Endothelial cell of umbilical vein (primary cell): ENCODE data around the gene SORL1.

Source experiments
- CTCF ChIP-seq, 2 donors: IDR thresholded peaks; 1 replicate in 1 of 2; 2 replicates in 1 of 2; pipeline ENCODE4 v1.5.1; 2011; ENCODE audit warnings: low read length in 2 of 2, mild to moderate bottlenecking in 2 of 2, moderate library complexity in 2 of 2, control low read depth in 1 of 2, inconsistent platforms in 1 of 2, low read depth in 1 of 2; ENCODE audit not compliant: insufficient read depth in 1 of 2; ENCODE audit errors: extremely low read depth in 1 of 2
- POLR2AphosphoS5 ChIP-seq: IDR thresholded peaks from 2 replicates; pipeline ENCODE4 v1.6.1; 2012; ENCODE audit warnings: low read depth, mild to moderate bottlenecking, control low read depth, low read length, moderate library complexity; ENCODE audit not compliant: insufficient read depth

GRCh38 chr11:121634889-121635288 is 182.8 kb downstream of the SORL1 start:
- TF ChIP-seq CTCF (IDR thresholded peaks at IDR 0.05; ENCODE audit: extremely low read depth in 1 of 2, insufficient read depth in 1 of 2, low read depth in 1 of 2, low read length in 2 of 2) = no peak
- TF ChIP-seq POLR2AphosphoS5 = no peak
